ENCODE results near the gene ZBTB43.

The ZBTB43 gene

GRCh38 chr9:126838895-126839294, 34.1 kb downstream of the ZBTB43 start:
- no peak overlapping the region for H3K4me3 ChIP-seq (ENCODE audit: low read depth, low read length)
- TF ChIP-seq CTCF (IDR thresholded peaks at IDR 0.05; ENCODE audit: low read depth, low read length) = no peak

DNA sequence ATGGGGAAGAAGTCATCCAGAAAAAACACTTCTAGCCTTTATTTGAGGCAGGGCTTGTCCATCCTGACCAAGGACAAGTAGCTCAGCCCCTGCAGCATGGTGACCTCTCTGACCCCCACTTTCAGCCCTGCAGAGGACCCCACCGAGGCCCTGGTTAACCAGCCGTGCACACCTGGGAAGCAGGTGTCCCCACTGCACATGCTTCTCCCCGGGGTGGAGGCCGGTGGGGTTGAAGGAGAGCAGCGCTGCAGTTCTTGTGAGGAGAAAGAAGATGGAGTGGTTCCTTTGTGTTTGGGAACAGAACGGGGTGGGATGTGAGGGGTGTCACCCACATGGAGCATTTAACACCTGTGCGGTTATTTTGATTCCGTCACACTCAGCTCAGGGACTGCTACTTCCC, 34.5 kb downstream of the ZBTB43 start:
- no peak overlapping the region for H3K4me3 ChIP-seq (ENCODE audit: low read depth, low read length)
- TF ChIP-seq CTCF (IDR thresholded peaks at IDR 0.05; ENCODE audit: low read depth, low read length) = no peak

- no peak overlapping the region for H3K4me3 ChIP-seq (ENCODE audit: low read depth, low read length)
- no peak for TF ChIP-seq CTCF (IDR thresholded peaks at IDR 0.05; ENCODE audit: low read depth, low read length)
These were observed 37.5 kb downstream of the ZBTB43 start for GRCh38 chr9:126842220-126842842.

DNA sequence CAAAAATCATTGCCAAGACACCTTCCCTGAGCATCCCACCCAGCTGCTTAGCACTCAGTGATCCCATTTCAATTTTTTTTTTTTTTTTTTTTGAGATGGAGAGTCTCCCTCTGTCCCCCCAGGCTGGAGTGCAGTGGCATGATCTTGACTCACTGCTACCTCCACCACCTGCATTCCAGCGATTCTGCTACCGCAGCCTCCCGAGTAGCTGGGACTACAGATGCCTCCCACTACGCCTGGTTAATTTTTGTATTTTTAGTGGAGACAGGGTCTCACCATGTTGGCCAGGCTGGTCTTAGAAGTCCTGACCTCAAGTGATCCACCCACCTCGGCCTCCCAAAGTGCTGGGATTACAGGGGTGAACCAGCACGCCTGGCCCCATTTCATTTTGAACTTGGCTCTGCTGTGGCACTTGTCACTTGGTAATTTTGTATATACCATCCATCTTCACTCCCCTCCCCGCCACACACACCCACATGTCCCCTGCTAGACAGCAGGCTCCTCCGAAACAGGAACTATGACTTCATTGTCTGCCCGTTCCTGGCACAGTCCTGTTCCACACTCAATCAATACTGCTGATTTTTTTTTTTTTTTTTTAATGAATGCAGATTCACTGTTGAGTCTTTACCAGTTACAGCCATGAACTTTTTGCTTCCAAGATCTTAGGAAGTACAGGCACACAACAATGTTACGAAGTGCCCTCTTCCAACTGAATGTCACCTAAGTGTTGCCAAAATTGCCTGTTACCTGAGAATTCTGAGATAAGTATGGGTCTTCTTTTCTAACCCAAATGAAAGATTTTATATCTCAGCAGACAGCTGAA, 38.3 kb downstream of the ZBTB43 start:
- no peak overlapping the region for H3K4me3 ChIP-seq (ENCODE audit: low read depth, low read length)
- no peak for TF ChIP-seq CTCF (IDR thresholded peaks at IDR 0.05; ENCODE audit: low read depth, low read length)

DNA sequence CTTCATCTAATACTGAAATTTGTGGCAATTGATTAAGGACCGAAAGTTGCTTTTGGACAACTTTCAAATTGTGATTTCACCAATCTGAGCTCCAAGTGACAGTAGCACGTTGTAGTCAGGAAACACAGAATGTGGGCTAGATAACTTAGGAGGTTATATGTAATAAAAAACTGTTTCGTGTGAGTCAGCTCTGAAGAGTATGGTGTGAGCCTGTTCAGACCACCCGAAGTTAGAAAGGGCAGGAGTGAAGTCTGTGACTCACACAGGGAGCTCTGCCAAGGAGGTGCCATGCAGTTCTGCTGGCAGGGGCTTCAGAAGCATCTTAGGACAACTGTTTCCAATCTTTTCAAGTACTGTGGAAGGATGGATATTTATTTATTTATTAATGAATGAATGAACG, 39.2 kb downstream of the ZBTB43 start:
- TF ChIP-seq CTCF (IDR thresholded peaks at IDR 0.05; ENCODE audit: low read depth, low read length) = no peak
- no peak overlapping the region for H3K4me3 ChIP-seq (ENCODE audit: low read depth, low read length)

DNA sequence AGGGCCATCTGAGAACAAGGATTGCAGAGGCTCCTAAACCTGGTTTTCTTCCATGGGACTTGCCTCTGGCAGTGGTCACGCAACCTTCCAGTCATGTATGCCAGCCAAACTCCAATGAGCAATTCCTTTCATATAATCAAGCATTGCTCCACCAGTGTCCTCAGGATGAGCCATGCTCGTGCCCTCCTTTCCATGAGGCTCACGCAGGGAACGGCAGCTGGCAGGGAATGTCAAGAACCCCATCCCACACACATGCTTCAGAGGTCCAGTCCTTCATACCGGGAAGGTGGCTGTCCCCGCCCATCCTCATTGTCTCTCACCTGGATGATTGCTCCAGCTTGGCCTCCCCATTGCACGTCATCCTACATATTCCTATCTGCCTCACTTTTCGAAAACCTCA, 42.2 kb downstream of the ZBTB43 start:
- no peak for TF ChIP-seq CTCF (IDR thresholded peaks at IDR 0.05; ENCODE audit: low read depth, low read length)
- H3K4me3 ChIP-seq (ENCODE audit: low read depth, low read length) = no peak overlapping the region

DNA sequence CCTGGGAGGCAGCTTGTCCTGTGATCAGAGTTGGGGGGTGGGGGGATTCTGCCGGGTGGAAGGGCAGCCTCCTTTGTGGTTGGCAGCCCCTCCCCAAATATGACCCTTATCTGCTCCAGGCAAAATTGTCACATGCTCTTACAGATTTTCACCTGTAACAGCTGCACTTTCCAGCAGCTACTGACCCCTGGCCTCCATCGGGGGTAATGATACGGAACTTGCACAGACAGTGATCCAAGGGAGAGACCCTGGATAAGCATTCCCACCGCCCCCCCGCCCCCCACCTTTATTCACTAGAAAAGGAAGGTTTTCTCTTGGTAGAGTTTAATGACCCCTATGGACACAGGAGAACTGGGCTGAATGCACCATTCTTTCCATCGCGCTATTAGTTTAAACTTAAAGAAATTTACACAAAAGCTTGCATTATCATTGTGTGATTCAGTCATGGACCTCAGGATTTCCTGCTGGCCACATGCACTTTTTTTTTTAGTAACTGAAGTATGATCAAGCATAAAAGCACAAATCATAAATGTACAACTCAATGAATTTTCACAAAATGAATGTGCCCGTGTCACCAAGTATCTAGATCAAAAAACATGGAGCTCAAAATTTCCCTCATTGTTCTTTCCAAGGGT, 44.9 kb downstream of the ZBTB43 start:
- H3K4me3 ChIP-seq (ENCODE audit: low read depth, low read length) = no peak overlapping the region
- no peak for TF ChIP-seq CTCF (IDR thresholded peaks at IDR 0.05; ENCODE audit: low read depth, low read length)

Data from WI38 (cell line).